SKM-1 treated with dmso at 0.1 percent for 144 hours (cell line): ENCODE results near the gene DOCK3.
"Not testable (repeated sequence)": the region's sequence is repeated elsewhere in the genome, so short reads cannot be mapped to it uniquely, and the experiment has no call there.

Experiments
- DNase-seq: peaks from one replicate; lab custom pipeline; 2025; ENCODE audit not compliant: unreplicated experiment; lab: John Stamatoyannopoulos, UW

The DOCK3 gene

GRCh38 chr3:51283421-51283820 is 608.7 kb downstream of the DOCK3 start:
- DNase-seq, result no peak

- no peak for DNase-seq
These were observed 620.9 kb downstream of the DOCK3 start for GRCh38 chr3:51295625-51296024.

GRCh38 chr3:51297333-51297732 is 622.6 kb downstream of the DOCK3 start:
- DNase-seq, result no peak

GRCh38 chr3:51304230-51304629 is 629.5 kb downstream of the DOCK3 start:
- no peak for DNase-seq

GRCh38 chr3:51306093-51306492 is 631.4 kb downstream of the DOCK3 start:
- no peak for DNase-seq

GRCh38 chr3:51307458-51307857 is 632.7 kb downstream of the DOCK3 start:
- DNase-seq, result no peak

GRCh38 chr3:51307945-51308607 is 633.3 kb downstream of the DOCK3 start:
- not testable (repeated sequence) for DNase-seq

GRCh38 chr3:51311055-51311454 is 636.3 kb downstream of the DOCK3 start:
- peak; percentile 0 for DNase-seq

GRCh38 chr3:51328206-51328605 is 653.5 kb downstream of the DOCK3 start:
- no peak for DNase-seq

GRCh38 chr3:51330046-51330445 is 655.3 kb downstream of the DOCK3 start:
- no peak for DNase-seq

- DNase-seq, result no peak
These were observed 657.4 kb downstream of the DOCK3 start for GRCh38 chr3:51332156-51332555.

- DNase-seq, result no peak
These were observed 658.3 kb downstream of the DOCK3 start for GRCh38 chr3:51333021-51333420.

- DNase-seq, result no peak
These were observed 661.5 kb downstream of the DOCK3 start for GRCh38 chr3:51336261-51336660.

- DNase-seq, result no peak
These were observed 662.9 kb downstream of the DOCK3 start for GRCh38 chr3:51337666-51338065.

- DNase-seq, result no peak
These were observed 663.9 kb downstream of the DOCK3 start for GRCh38 chr3:51338632-51339031.

GRCh38 chr3:51340013-51340829 is 665.5 kb downstream of the DOCK3 start:
- DNase-seq, result no peak

- no peak for DNase-seq
These were observed 666.4 kb downstream of the DOCK3 start for GRCh38 chr3:51340989-51341636.

- no peak for DNase-seq
These were observed 669.4 kb downstream of the DOCK3 start for GRCh38 chr3:51343918-51344687.

- no peak for DNase-seq
These were observed 676.0 kb downstream of the DOCK3 start for GRCh38 chr3:51350751-51351150.

GRCh38 chr3:51353131-51353530 is 678.4 kb downstream of the DOCK3 start:
- no peak for DNase-seq

- DNase-seq, result no peak
These were observed 679.0 kb downstream of the DOCK3 start for GRCh38 chr3:51353691-51354090.
